Measurements from ENCODE around the gene ZNF629. TPM values are rescaled to one million over a fixed set of nuclear protein-coding genes. Genes with fewer than 3 reads are reported as not detected.

ZNF629 gene
- total RNA-seq, 4 donors from 2014 or later: 6.6 to 13.4 (median 9.0) TPM

- TF ChIP-seq CTCF (IDR thresholded peaks at IDR 0.05; ENCODE audit: low read depth): no peak
Measured at GRCh38 chr16:30762991-30763725, 23.8 kb downstream of the ZNF629 start.

DNA sequence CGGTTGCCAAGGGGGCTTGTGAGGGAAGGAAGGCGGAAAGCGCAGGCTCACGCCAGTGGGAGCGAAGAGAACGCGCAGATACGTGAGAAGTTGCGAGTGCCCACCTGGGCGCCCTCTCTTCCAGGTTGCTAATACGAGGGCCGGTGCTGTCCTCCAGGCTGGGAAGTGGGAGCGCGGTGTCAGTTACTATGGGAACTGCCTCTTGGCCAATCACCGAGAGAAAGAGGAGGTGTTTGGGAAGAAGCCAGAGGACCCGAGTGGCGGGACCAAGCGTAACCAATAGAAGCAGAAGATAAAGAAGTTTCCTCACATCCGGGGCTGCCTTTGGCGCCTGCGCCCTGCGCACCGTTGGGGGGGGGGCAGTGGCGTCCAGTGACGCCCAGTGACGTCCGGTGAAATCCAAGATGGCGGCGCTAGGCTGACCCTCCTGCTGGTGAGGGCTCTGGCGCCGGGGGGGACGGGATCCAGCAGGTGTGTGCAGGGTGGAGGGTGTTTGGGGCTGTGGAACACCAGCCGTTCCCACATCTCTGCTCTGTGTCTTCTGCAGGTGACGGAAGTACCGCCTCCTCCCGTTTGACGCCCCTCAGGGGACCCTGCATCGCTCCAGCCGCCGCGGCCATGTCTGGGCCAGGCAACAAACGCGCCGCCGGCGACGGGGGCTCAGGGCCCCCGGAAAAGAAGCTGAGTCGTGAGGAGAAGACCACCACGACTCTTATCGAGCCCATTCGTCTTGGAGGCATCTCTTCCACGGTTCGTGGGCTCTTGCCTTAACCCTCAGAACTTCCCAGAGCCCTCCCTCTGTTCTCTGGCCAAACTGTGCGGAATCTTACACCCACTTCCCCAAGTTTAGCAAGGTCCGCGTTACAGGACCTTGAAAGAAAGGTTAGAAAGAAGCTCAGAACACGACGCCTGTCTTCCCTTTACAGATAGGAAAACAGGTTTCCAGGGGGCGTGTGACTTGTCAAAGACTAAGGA lies 24.8 kb downstream of the ZNF629 start, which contains the start of the genes CFAP119 and RNF40:
CFAP119 (minus strand) TSS at position 135 of the 975 bp plus-strand sequence. CDS start 314 bp downstream, outside the sequence.
RNF40 (plus strand) TSS at position 395 of the 975 bp plus-strand sequence; CDS start at position 619, 224 bp downstream.
- TF ChIP-seq CTCF (IDR thresholded peaks at IDR 0.05; ENCODE audit: low read depth): no peak

GRCh38 chr16:30761427-30761927 lies 25.5 kb downstream of the ZNF629 start:
- TF ChIP-seq CTCF (IDR thresholded peaks at IDR 0.05; ENCODE audit: low read depth): no peak

- TF ChIP-seq CTCF (IDR thresholded peaks at IDR 0.05; ENCODE audit: low read depth): no peak
Measured at GRCh38 chr16:30760577-30761426, 26.2 kb downstream of the ZNF629 start.

DNA sequence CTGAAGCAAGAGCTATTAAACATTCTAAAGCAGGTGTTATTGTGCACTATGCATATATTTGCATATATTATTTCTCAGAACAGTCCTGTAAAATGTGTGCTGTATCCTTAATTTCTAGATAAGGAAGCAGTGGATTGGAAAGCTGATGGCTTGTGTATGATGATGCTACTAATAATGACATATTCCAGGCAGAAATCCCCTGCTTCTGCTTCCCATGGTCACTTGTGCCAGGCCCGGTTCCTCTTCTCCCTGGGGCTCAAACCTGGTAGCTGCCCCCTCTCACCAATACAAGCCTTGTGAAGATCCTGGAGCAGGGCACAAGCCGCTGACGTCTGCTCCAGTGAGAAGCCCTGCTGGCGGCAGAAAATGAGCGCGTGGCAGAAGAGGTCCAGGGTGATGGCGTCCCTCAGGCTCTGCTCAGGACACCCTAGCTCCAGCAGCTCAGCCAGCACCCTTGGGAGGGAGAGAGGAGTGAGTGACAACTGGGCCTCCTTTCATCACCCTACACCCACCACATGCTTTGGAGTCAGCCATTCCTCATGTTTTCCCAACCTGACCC lies 26.9 kb downstream of the ZNF629 start:
- no peak for TF ChIP-seq CTCF (IDR thresholded peaks at IDR 0.05; ENCODE audit: low read depth)

DNA sequence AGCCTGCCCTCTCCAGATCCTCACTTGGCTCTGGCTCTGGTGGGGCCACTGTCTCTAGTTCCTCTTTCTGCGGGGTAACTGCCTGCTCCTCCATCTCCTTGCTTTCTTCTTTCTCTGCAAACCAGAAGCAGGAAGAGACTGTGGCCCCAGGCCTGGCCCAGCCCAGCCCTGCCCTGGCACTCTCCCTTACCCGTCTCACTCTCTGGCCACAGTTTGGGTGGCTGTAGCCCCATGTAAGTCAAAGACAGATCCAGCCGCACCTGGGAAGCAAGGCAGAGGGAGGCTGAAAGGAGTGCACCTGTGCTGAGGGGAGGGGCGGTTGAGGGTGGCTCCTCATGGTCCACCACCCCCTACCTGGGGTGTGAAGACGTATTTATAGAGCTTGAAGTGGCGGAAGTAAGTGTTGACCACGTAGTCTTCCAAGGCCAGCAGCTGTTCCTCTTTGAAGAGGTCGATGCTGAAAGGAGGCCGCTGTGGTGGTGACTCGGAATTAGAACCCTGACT lies 28.0 kb downstream of the ZNF629 start:
- TF ChIP-seq CTCF (IDR thresholded peaks at IDR 0.05; ENCODE audit: low read depth): no peak

Data from subcutaneous adipose tissue (tissue), 4 donors.